ENCODE results near the gene APOBEC3H.

DNA sequence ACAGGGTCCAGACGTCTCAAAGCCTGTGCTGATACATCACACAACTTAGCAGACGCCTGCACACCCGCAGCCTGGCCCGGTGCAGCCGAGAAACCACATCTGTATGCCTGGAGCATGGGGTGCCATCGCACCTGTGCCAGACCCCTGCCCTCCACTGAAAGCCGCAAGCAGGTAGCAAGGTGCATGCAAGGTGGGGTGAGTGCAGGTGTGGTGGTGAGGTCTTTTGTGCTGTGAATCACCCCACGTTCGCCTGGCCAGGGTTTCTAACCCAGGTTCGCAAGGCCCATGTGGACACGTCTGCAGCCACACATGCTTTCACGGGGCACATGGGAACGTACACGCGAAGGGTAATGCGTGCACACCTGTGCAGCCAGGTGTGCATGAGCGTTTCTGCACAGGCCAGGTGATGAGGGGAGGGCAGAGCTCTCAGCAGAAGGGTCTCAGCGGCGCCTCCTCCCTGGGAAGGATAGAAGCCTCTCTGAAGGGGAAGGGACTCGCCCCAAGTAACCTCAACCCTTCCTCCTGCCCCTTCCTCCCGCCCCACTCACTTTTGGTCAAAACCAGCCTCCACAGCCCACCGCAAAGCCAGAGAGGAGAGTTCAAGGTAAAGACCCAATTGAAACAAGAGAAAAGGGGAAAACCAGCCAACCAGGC, 36.0 kb downstream of the APOBEC3H start:
- TF ChIP-seq EZH2phosphoT487 (IDR thresholded peaks at IDR 0.05; ENCODE audit: low read depth, severe bottlenecking, unreplicated experiment), result no peak
- TF ChIP-seq, protein P1, sequence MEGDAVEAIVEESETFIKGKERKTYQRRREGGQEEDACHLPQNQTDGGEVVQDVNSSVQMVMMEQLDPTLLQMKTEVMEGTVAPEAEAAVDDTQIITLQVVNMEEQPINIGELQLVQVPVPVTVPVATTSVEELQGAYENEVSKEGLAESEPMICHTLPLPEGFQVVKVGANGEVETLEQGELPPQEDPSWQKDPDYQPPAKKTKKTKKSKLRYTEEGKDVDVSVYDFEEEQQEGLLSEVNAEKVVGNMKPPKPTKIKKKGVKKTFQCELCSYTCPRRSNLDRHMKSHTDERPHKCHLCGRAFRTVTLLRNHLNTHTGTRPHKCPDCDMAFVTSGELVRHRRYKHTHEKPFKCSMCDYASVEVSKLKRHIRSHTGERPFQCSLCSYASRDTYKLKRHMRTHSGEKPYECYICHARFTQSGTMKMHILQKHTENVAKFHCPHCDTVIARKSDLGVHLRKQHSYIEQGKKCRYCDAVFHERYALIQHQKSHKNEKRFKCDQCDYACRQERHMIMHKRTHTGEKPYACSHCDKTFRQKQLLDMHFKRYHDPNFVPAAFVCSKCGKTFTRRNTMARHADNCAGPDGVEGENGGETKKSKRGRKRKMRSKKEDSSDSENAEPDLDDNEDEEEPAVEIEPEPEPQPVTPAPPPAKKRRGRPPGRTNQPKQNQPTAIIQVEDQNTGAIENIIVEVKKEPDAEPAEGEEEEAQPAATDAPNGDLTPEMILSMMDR (IDR thresholded peaks at IDR 0.05; ENCODE audit: poor library complexity), result no peak
- TF ChIP-seq EZH2 (IDR thresholded peaks at IDR 0.05; ENCODE audit: borderline replicate concordance), result no peak

All from hepatocyte (in vitro differentiated cells).